ENCODE measurements around the gene SYT14.

The SYT14 gene

GRCh38 chr1:210200124-210200736 is 262.2 kb downstream of the SYT14 start:
- no peak for ATAC-seq
- TF ChIP-seq ZFP3 (CRISPR knock-in tag; IDR thresholded peaks at IDR 0.05) = no peak
- TF ChIP-seq RARB (CRISPR knock-in tag; IDR thresholded peaks at IDR 0.05) = no peak
- no peak for TF ChIP-seq ZNF565 (CRISPR knock-in tag; conservative IDR thresholded peaks at IDR 0.05; ENCODE audit: low read depth)
- no peak for TF ChIP-seq PPARA (CRISPR knock-in tag; IDR thresholded peaks at IDR 0.05; ENCODE audit: borderline replicate concordance)
- no peak for TF ChIP-seq ARNTL (CRISPR knock-in tag; IDR thresholded peaks at IDR 0.05; ENCODE audit: borderline replicate concordance, low read depth)
- no peak for TF ChIP-seq OSR1 (CRISPR knock-in tag; IDR thresholded peaks at IDR 0.05)
- TF ChIP-seq GLIS3 (CRISPR knock-in tag; IDR thresholded peaks at IDR 0.05) = no peak

- TF ChIP-seq ZFP30 (CRISPR knock-in tag; IDR thresholded peaks at IDR 0.05) (peak; percentile 83), RARB (CRISPR knock-in tag; IDR thresholded peaks at IDR 0.05) (no peak)
- no peak; the same call in 2 of the 3 replicates for ATAC-seq
These were observed 263.7 kb downstream of the SYT14 start for GRCh38 chr1:210201681-210202080.

GRCh38 chr1:210207597-210208450 is 269.8 kb downstream of the SYT14 start:
- TF ChIP-seq ZNF70 (CRISPR knock-in tag; IDR thresholded peaks at IDR 0.05) = no peak
- no peak for ATAC-seq

- no peak for TF ChIP-seq CSRNP3 (CRISPR knock-in tag; IDR thresholded peaks at IDR 0.05)
- no peak for TF ChIP-seq PPARA (CRISPR knock-in tag; IDR thresholded peaks at IDR 0.05; ENCODE audit: borderline replicate concordance)
- TF ChIP-seq POU6F1 (CRISPR knock-in tag; IDR thresholded peaks at IDR 0.05; ENCODE audit: borderline replicate concordance, low read depth) = no peak
- no peak for TF ChIP-seq BACH2 (CRISPR knock-in tag; IDR thresholded peaks at IDR 0.05; ENCODE audit: borderline replicate concordance)
- TF ChIP-seq ARNTL (CRISPR knock-in tag; IDR thresholded peaks at IDR 0.05; ENCODE audit: borderline replicate concordance, low read depth) = no peak
- no peak for TF ChIP-seq ZNF70 (CRISPR knock-in tag; IDR thresholded peaks at IDR 0.05)
- TF ChIP-seq ZFP3 (CRISPR knock-in tag; IDR thresholded peaks at IDR 0.05) = no peak
- no peak for TF ChIP-seq ISL1 (CRISPR knock-in tag; IDR thresholded peaks at IDR 0.05)
- no peak for TF ChIP-seq TOX (CRISPR knock-in tag; IDR thresholded peaks at IDR 0.05; ENCODE audit: borderline replicate concordance)
- TF ChIP-seq CREB5 (CRISPR knock-in tag; IDR thresholded peaks at IDR 0.05; ENCODE audit: low read depth) = no peak
- TF ChIP-seq ESRRG (CRISPR knock-in tag; IDR thresholded peaks at IDR 0.05) = no peak
- no peak for TF ChIP-seq SNAI2 (CRISPR knock-in tag; IDR thresholded peaks at IDR 0.05)
- TF ChIP-seq PATZ1 (CRISPR knock-in tag; IDR thresholded peaks at IDR 0.05; ENCODE audit: borderline replicate concordance) = no peak
- no peak for TF ChIP-seq CSDC2 (CRISPR knock-in tag; IDR thresholded peaks at IDR 0.05)
- ATAC-seq = no peak
These were observed 275.3 kb downstream of the SYT14 start for GRCh38 chr1:210213335-210213734.

Data from SK-N-SH treated with all-trans-retinoic acid at 6 μM for 48 hours (cell line).